Panc1 (cell line): ENCODE measurements around the gene PARD3. TPM values are rescaled to one million over a fixed set of nuclear protein-coding genes. Genes with fewer than 3 reads are reported as not detected.

Experiments
- ATAC-seq: fragments of 200-7000 bp; cut with Tn5 transposase; 2 replicates; pipeline ENCODE4 v1.9.1; 2020; ENCODE audit warnings: mild to moderate bottlenecking, moderate library complexity
- BruUV-seq: library from RNA; stranded (reverse); fragments of 400-500 nt; replicated peaks from 2 replicates; lab custom pipeline; 2021; lab: Mats Ljungman, UMichigan
- CTCF ChIA-PET: fragments of 300-600 bp; sonication (Branson Sonifier 250); formaldehyde crosslinking; loops from one replicate; lab custom pipeline; 2022; ENCODE audit warnings: antibody characterized with exemption; lab: Charles Lee
- POLR2A ChIA-PET: fragments of 300-600 bp; sonication (Branson Sonifier 250); formaldehyde crosslinking; loops from one replicate; lab custom pipeline; 2022; ENCODE audit warnings: antibody characterized with exemption; lab: Charles Lee
- DNase-seq: peaks from one replicate; pipeline ENCODE4 v3.0.0-alpha.2; 2010; ENCODE audit warnings: low read depth, low spot score
- H3K27ac ChIP-seq: 2 replicates; pipeline ENCODE4 v1.5.1; 2011; ENCODE audit warnings: mild to moderate bottlenecking, low read length, inconsistent platforms
- H3K27me3 ChIP-seq: fragments of 200-500 bp; sonication (Bioruptor generic); 2 replicates; pipeline ENCODE4 v1.6.0; 2014; ENCODE audit warnings: low read length, inconsistent platforms; ENCODE audit not compliant: control insufficient read depth, insufficient read depth
- H3K36me3 ChIP-seq: fragments of 200-500 bp; sonication (Bioruptor generic); 2 replicates; pipeline ENCODE4 v1.5.1; 2014; ENCODE audit warnings: inconsistent platforms, mild to moderate bottlenecking, low read length, moderate library complexity; ENCODE audit not compliant: control insufficient read depth, insufficient read depth
- H3K4me1 ChIP-seq: 2 replicates; pipeline ENCODE4 v1.5.1; 2011; ENCODE audit warnings: inconsistent platforms, mild to moderate bottlenecking, low read length, moderate library complexity; ENCODE audit not compliant: control insufficient read depth, insufficient read depth
- H3K4me3 ChIP-seq, 2 experiments: 2 replicates each; pipeline ENCODE4 v1.5.1; 2011 to 2012; ENCODE audit warnings: low read depth in 2 of 2, low read length in 2 of 2, mild to moderate bottlenecking in 2 of 2, inconsistent platforms in 1 of 2, moderate library complexity in 1 of 2
- H3K9me3 ChIP-seq: fragments of 200-500 bp; sonication (Bioruptor generic); 2 replicates; pipeline ENCODE4 v1.5.1; 2014; ENCODE audit warnings: low read depth, mild to moderate bottlenecking, inconsistent platforms, low read length, moderate library complexity; ENCODE audit not compliant: control insufficient read depth, insufficient read depth
- POLR2AphosphoS5 ChIP-seq: IDR thresholded peaks from 2 replicates; pipeline ENCODE4 v1.6.1; 2012; ENCODE audit warnings: mild to moderate bottlenecking, low read depth, low read length, moderate library complexity
- SIN3A ChIP-seq: IDR thresholded peaks from 2 replicates; pipeline ENCODE4 v1.6.1; 2012; ENCODE audit warnings: low read depth, mild to moderate bottlenecking, low read length, moderate library complexity, borderline replicate concordance; ENCODE audit not compliant: insufficient read depth
- TCF7L2 ChIP-seq: IDR thresholded peaks from 2 replicates; pipeline ENCODE4 v1.6.1; 2011; ENCODE audit warnings: mild to moderate bottlenecking, low read depth, low read length, inconsistent platforms
- in situ Hi-C: cut with HindIII; loops from 2 replicates; pipeline ENCODE4 v1.10.0; 2016; ENCODE audit warnings: low sequenced_read_pairs, low pct_unique_long_range_greater_than_20kb
- intact Hi-C: fragments of 100-400 bp; cut with micrococcal nuclease; formaldehyde crosslinking; loops from one replicate; pipeline ENCODE4 v1.10.0; 2022; ENCODE audit not compliant: unreplicated experiment
- total RNA-seq: library from RNA; stranded (reverse); gene quantifications from one replicate; pipeline ENCODE4 v1.2.1, GENCODE V29; 2021; ENCODE audit not compliant: unreplicated experiment
- TF ChIP-seq, protein P1 (sequence below), 2 experiments: IDR thresholded peaks; 2 replicates each; pipeline ENCODE4 v1.6.1; 2011 to 2012; ENCODE audit warnings: low read depth in 2 of 2, control low read depth in 1 of 2, low read length in 1 of 2, mild to moderate bottlenecking in 1 of 2, moderate library complexity in 1 of 2; ENCODE audit not compliant: insufficient read depth in 1 of 2
- TF ChIP-seq, protein P2 (sequence below): fragments of 450-650 bp; IDR thresholded peaks from 2 replicates; pipeline ENCODE4 v1.5.1; 2017; ENCODE audit warnings: mild to moderate bottlenecking

Gene PARD3
- total RNA-seq, 1 experiment from 2014 or later, result 29.8 TPM

DNA sequence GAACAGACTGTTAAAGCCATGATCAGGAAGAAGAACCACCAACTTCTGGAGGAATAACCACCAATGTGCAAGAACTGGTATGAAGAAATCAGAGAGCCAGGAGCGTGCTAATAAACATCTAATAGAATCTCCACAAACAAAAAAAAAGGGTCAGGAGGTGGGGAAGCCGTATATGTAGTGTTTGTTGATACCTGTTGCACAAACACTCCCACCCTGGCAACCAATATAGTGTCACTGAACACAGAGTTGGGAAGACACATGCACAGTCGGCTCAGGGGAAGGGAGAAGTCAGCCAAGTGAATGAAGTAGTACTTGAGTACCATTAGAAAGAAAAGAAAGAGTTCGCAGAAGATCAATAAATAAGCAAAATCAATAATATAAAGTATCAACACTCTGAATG is 400.1 kb downstream of the PARD3 start:
- intact Hi-C loops, result no loop called here
- no peak overlapping the region for H3K4me3 ChIP-seq
- ChIA-PET POLR2A (no interaction called here), CTCF (no interaction called here)
- no peak for ATAC-seq
- no peaks in the 10 kb centered on the region for H3K9me3 ChIP-seq
- H3K27me3 ChIP-seq, result no peaks in the 10 kb centered on the region
- no peak overlapping the region for H3K27ac ChIP-seq
- DNase-seq, result no peak
- in situ Hi-C loops, result no loop called here
- no TSS peak for BruUV-seq
- TF ChIP-seq SIN3A, result no peak
- TF ChIP-seq, protein P1, sequence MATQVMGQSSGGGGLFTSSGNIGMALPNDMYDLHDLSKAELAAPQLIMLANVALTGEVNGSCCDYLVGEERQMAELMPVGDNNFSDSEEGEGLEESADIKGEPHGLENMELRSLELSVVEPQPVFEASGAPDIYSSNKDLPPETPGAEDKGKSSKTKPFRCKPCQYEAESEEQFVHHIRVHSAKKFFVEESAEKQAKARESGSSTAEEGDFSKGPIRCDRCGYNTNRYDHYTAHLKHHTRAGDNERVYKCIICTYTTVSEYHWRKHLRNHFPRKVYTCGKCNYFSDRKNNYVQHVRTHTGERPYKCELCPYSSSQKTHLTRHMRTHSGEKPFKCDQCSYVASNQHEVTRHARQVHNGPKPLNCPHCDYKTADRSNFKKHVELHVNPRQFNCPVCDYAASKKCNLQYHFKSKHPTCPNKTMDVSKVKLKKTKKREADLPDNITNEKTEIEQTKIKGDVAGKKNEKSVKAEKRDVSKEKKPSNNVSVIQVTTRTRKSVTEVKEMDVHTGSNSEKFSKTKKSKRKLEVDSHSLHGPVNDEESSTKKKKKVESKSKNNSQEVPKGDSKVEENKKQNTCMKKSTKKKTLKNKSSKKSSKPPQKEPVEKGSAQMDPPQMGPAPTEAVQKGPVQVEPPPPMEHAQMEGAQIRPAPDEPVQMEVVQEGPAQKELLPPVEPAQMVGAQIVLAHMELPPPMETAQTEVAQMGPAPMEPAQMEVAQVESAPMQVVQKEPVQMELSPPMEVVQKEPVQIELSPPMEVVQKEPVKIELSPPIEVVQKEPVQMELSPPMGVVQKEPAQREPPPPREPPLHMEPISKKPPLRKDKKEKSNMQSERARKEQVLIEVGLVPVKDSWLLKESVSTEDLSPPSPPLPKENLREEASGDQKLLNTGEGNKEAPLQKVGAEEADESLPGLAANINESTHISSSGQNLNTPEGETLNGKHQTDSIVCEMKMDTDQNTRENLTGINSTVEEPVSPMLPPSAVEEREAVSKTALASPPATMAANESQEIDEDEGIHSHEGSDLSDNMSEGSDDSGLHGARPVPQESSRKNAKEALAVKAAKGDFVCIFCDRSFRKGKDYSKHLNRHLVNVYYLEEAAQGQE (IDR thresholded peaks at IDR 0.05; ENCODE audit: insufficient read depth in 1 of 2, low read depth in 2 of 2, low read length in 1 of 2), result no peak
- TF ChIP-seq, protein P2, sequence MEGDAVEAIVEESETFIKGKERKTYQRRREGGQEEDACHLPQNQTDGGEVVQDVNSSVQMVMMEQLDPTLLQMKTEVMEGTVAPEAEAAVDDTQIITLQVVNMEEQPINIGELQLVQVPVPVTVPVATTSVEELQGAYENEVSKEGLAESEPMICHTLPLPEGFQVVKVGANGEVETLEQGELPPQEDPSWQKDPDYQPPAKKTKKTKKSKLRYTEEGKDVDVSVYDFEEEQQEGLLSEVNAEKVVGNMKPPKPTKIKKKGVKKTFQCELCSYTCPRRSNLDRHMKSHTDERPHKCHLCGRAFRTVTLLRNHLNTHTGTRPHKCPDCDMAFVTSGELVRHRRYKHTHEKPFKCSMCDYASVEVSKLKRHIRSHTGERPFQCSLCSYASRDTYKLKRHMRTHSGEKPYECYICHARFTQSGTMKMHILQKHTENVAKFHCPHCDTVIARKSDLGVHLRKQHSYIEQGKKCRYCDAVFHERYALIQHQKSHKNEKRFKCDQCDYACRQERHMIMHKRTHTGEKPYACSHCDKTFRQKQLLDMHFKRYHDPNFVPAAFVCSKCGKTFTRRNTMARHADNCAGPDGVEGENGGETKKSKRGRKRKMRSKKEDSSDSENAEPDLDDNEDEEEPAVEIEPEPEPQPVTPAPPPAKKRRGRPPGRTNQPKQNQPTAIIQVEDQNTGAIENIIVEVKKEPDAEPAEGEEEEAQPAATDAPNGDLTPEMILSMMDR, result no peak
- TF ChIP-seq TCF7L2, result no peak
- no peak for TF ChIP-seq POLR2AphosphoS5
- H3K36me3 ChIP-seq, result no peaks in the 10 kb centered on the region
- H3K4me1 ChIP-seq, result no peaks in the 10 kb centered on the region

DNA sequence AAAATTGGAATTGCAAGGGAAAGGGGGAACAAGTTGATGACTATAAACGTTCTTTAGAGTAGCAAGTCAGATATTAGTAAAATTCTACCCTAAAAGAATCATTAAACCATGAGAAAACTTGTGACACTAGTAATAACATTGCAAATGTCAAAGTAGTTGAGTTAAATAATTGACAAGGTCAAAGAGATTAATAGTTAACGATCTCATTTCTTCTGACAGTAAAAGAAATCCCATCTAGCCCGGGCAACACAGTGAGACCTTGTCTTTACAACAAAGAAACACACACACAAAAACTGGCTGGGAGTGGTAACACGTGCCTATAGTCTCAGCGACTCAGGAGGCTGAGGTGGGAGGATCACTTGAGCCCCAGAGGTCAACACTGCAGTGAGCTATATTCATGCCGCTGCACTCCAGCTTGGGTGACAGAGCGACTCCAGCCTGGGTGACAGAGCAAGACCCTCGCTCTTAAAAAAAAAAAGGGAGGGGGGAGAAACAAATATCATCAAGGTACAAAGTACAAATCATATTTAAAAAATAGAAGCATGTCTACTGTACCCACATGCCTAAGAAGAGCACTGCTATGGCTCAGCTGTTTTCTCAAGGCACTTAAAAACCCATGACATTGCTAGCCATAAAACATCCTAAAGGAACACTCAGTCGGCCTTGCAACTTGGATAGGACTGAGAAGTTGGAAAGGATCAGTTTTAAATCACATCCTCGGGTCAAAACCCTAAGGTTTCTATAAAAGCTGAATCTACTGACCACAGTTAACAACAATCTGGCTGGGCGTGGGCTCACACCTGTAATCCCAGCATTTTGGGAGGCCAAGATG is 401.1 kb downstream of the PARD3 start:
- in situ Hi-C loops, result no loop called here
- H3K4me3 ChIP-seq, result no peak overlapping the region
- no peaks in the 10 kb centered on the region for H3K27me3 ChIP-seq
- H3K36me3 ChIP-seq, result no peaks in the 10 kb centered on the region
- ATAC-seq (no peak), DNase-seq (no peak)
- intact Hi-C loops, result no loop called here
- no TSS peak for BruUV-seq
- CTCF ChIA-PET, result no interaction called here
- H3K9me3 ChIP-seq, result no peaks in the 10 kb centered on the region
- H3K4me1 ChIP-seq, result no peaks in the 10 kb centered on the region
- POLR2A ChIA-PET, result no interaction called here
- H3K27ac ChIP-seq, result no peak overlapping the region
- TF ChIP-seq POLR2AphosphoS5, result no peak
- TF ChIP-seq SIN3A, result no peak
- TF ChIP-seq, protein P1 (IDR thresholded peaks at IDR 0.05; ENCODE audit: insufficient read depth in 1 of 2, low read depth in 2 of 2, low read length in 1 of 2), result no peak
